ENCODE measurements around the gene NOSIP.

DNA sequence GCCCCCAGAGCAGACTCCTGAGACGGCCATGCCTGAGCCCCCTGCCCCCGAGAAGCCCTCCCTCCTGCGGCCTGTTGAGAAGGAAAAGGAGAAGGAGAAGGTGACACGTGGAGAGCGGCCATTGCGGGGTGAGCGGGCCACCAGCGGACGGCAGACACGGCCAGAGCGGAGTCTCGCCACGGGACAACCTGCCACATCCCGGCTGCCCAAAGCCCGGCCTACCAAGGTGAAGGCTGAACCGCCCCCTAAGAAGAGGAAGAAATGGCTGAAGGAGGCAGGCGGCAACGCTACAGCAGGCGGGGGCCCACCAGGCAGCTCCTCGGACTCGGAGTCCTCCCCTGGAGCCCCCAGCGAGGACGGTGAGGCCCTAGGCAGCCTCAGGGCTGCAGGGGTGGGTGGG is 35.5 kb upstream of the NOSIP start:
- TF ChIP-seq EZH2 (IDR thresholded peaks at IDR 0.05) (no peak), POLR2AphosphoS5 (IDR thresholded peaks at IDR 0.05; ENCODE audit: borderline replicate concordance, low read depth, low read length) (no peak), FOXP2 (optimal IDR thresholded peaks at IDR 0.05; ENCODE audit: control extremely low read depth, extremely low read length, insufficient read depth) (no peak)

Data from SK-N-MC (cell line).